ENCODE measurements around the gene PHLDA2.
"Not testable (repeated sequence)": the region's sequence is repeated elsewhere in the genome, so short reads cannot be mapped to it uniquely, and the experiment has no call there.

The PHLDA2 gene

GRCh38 chr11:2912498-2912897 lies 16.7 kb downstream of the PHLDA2 start:
- DNase-seq: no peak

GRCh38 chr11:2911785-2912391 lies 17.3 kb downstream of the PHLDA2 start:
- DNase-seq: no peak

- DNase-seq: no peak
Measured at GRCh38 chr11:2911088-2911784, 18.0 kb downstream of the PHLDA2 start.

GRCh38 chr11:2910401-2910955 lies 18.7 kb downstream of the PHLDA2 start:
- DNase-seq: no peak

- DNase-seq: no peak
Measured at GRCh38 chr11:2909133-2909902, 19.9 kb downstream of the PHLDA2 start.

GRCh38 chr11:2908130-2908529 lies 21.1 kb downstream of the PHLDA2 start:
- DNase-seq: no peak

- not testable (repeated sequence) for DNase-seq
Measured at GRCh38 chr11:2905299-2905698, 23.9 kb downstream of the PHLDA2 start.

- DNase-seq: no peak
Measured at GRCh38 chr11:2904153-2905052, 24.8 kb downstream of the PHLDA2 start.

- no peak for DNase-seq
Measured at GRCh38 chr11:2903672-2904011, 25.6 kb downstream of the PHLDA2 start.

- DNase-seq: no peak
Measured at GRCh38 chr11:2902784-2903671, 26.2 kb downstream of the PHLDA2 start.

- peak; percentile 98 for DNase-seq
Measured at GRCh38 chr11:2901854-2902783, 27.1 kb downstream of the PHLDA2 start.

- DNase-seq: no peak
Measured at GRCh38 chr11:2901196-2901796, 27.9 kb downstream of the PHLDA2 start.

- DNase-seq: no peak
Measured at GRCh38 chr11:2899080-2899783, 30.0 kb downstream of the PHLDA2 start.

- DNase-seq: peak; percentile 88
Measured at GRCh38 chr11:2898366-2899079, 30.7 kb downstream of the PHLDA2 start.

GRCh38 chr11:2897048-2897447 lies 32.2 kb downstream of the PHLDA2 start:
- no peak for DNase-seq

- DNase-seq: no peak
Measured at GRCh38 chr11:2896047-2896446, 33.2 kb downstream of the PHLDA2 start.

- no peak for DNase-seq
Measured at GRCh38 chr11:2893935-2894334, 35.3 kb downstream of the PHLDA2 start.

- DNase-seq: peak; percentile 61
Measured at GRCh38 chr11:2892967-2893528, 36.2 kb downstream of the PHLDA2 start.

Data from activated CD4-positive, alpha-beta T cell treated with anti-CD3 and anti-CD28 coated beads, Interleukin-10, Interleukin-2, amounts not matched to agents 100 ng/mL and 50 ng/mL, durations not matched to agents 16 hours and 8 hours (primary cell).